ENCODE data around the gene WFS1. TPM values are rescaled to one million over a fixed set of nuclear protein-coding genes. Genes with fewer than 3 reads are reported as not detected.

Gene WFS1
- total RNA-seq, 4 donors from 2014 or later, result 62.3 to 159 (median 104) TPM

- Histone ChIP-seq H3K27me3 (no peaks in the 10 kb centered on the region), H3K4me3 (no peak overlapping the region), H3K27ac (replicated peaks in 1 of 4) (no peak overlapping the region), H3K4me1 (no peaks in the 10 kb centered on the region), H3K36me3 (peaks cover 54 to 100% (median 100%) of the 10 kb centered on the region in 4 donors), H3K9me3 (no peaks in the 10 kb centered on the region)
- TF ChIP-seq POLR2A (IDR thresholded peaks at IDR 0.05; ENCODE audit: low read depth), result no peak
- no peak for TF ChIP-seq EP300 (IDR thresholded peaks at IDR 0.05)
- TF ChIP-seq POLR2AphosphoS5 (IDR thresholded peaks at IDR 0.05), result no peak
- no peak for TF ChIP-seq CTCF (IDR thresholded peaks at IDR 0.05)
- intact Hi-C loops (cut with DNase I), result no loop called here
- DNase-seq (ENCODE audit: extremely low spot score), result no peak
- 76% methylated on average over 13 of the region's 13 CpGs for WGBS
Observed at GRCh38 chr4:6292376-6293096, 22.9 kb downstream of the WFS1 start.

- no peak for DNase-seq (ENCODE audit: extremely low spot score)
- Histone ChIP-seq H3K27me3 (no peaks in the 10 kb centered on the region), H3K4me1 (peaks cover 0 to 3% (median 0%) of the 10 kb centered on the region in 4 donors), H3K4me3 (no peak overlapping the region), H3K9me3 (no peaks in the 10 kb centered on the region), H3K27ac (replicated peaks in 1 of 4) (no peak overlapping the region), H3K36me3 (peaks cover 53 to 100% (median 100%) of the 10 kb centered on the region in 4 donors)
- TF ChIP-seq CTCF (IDR thresholded peaks at IDR 0.05) (no peak), POLR2AphosphoS5 (IDR thresholded peaks at IDR 0.05) (no peak), EP300 (IDR thresholded peaks at IDR 0.05) (no peak)
- 70% methylated on average over 3 of the region's 8 CpGs for WGBS
- intact Hi-C loops (cut with DNase I), result no loop called here
Observed at GRCh38 chr4:6293097-6293445, 23.4 kb downstream of the WFS1 start.

GRCh38 chr4:6293661-6294060 lies 24.0 kb downstream of the WFS1 start:
- peaks cover 0 to 8% (median 0%) of the 10 kb centered on the region in 4 donors for H3K4me1 ChIP-seq
- no peak for DNase-seq (ENCODE audit: extremely low spot score)
- no peak overlapping the region for H3K4me3 ChIP-seq
- no peak for TF ChIP-seq CTCF (IDR thresholded peaks at IDR 0.05)
- TF ChIP-seq POLR2A (IDR thresholded peaks at IDR 0.05; ENCODE audit: low read depth), result no peak
- TF ChIP-seq EP300 (IDR thresholded peaks at IDR 0.05), result no peak
- TF ChIP-seq POLR2AphosphoS5 (IDR thresholded peaks at IDR 0.05), result no peak
- H3K9me3 ChIP-seq, result no peaks in the 10 kb centered on the region
- H3K27ac ChIP-seq (replicated peaks in 1 of 4), result no peak overlapping the region
- H3K36me3 ChIP-seq, result peaks cover 47 to 100% (median 99%) of the 10 kb centered on the region in 4 donors
- no peaks in the 10 kb centered on the region for H3K27me3 ChIP-seq
- WGBS, result 94% methylated on average over 2 of the region's 8 CpGs
- intact Hi-C loops (cut with DNase I), result no loop called here

- no peak for DNase-seq (ENCODE audit: extremely low spot score)
- Histone ChIP-seq H3K27ac (replicated peaks in 1 of 4) (no peak overlapping the region), H3K9me3 (no peaks in the 10 kb centered on the region), H3K4me3 (no peak overlapping the region), H3K4me1 (peaks cover 0 to 8% (median 0%) of the 10 kb centered on the region in 4 donors), H3K27me3 (no peaks in the 10 kb centered on the region), H3K36me3 (peaks cover 35 to 96% (median 93%) of the 10 kb centered on the region in 4 donors)
- intact Hi-C loops (cut with DNase I), result no loop called here
- WGBS, result 94% methylated on average over 12 of the region's 27 CpGs
- TF ChIP-seq POLR2AphosphoS5 (IDR thresholded peaks at IDR 0.05), result no peak
- TF ChIP-seq POLR2A (IDR thresholded peaks at IDR 0.05; ENCODE audit: low read depth), result no peak
- TF ChIP-seq EP300 (IDR thresholded peaks at IDR 0.05), result no peak
- no peak for TF ChIP-seq CTCF (IDR thresholded peaks at IDR 0.05)
Observed at GRCh38 chr4:6294705-6295421, 25.2 kb downstream of the WFS1 start.

Measured in esophagus muscularis mucosa (tissue), 4 donors.